DOHH2 (cell line): Measurements from ENCODE around the gene HDAC4.

ENCODE experiments used
- CTCF ChIP-seq: fragments of 200-600 bp; sonication (generic); IDR thresholded peaks from one replicate; pipeline ENCODE4 v1.5.1; 2014; ENCODE audit warnings: antibody characterized with exemption, mild to moderate bottlenecking, low read depth, low read length; ENCODE audit not compliant: poor library complexity, severe bottlenecking
- EZH2phosphoT487 ChIP-seq: fragments of 200-600 bp; sonication (generic); IDR thresholded peaks from 2 replicates; pipeline ENCODE4 v1.6.1; 2017; ENCODE audit warnings: borderline replicate concordance, mild to moderate bottlenecking, antibody characterized with exemption, low read length, moderate library complexity, mixed read lengths

GRCh38 chr2:239349453-239350135, 51.2 kb downstream of the HDAC4 start:
- TF ChIP-seq CTCF, result no peak
- TF ChIP-seq EZH2phosphoT487, result no peak
